OCI-LY1 (cell line): ENCODE data around the gene CCDC192.

Experiments
- H2AFZ ChIP-seq: fragments of 200-600 bp; sonication (generic), shearing (Covaris generic); 2 replicates; pipeline ENCODE4 v1.6.0; 2014; ENCODE audit warnings: antibody characterized with exemption, mild to moderate bottlenecking, low read length
- H3F3A ChIP-seq: fragments of 200-600 bp; sonication (generic), shearing (Covaris generic); 2 replicates; pipeline ENCODE4 v1.6.0; 2014; ENCODE audit warnings: mild to moderate bottlenecking, antibody characterized with exemption, low read length, moderate library complexity; ENCODE audit not compliant: insufficient read depth
- H3K27ac ChIP-seq: fragments of 200-600 bp; sonication (generic); 2 replicates; pipeline ENCODE4 v1.5.1; 2014; ENCODE audit warnings: low read length, mixed run types, mild to moderate bottlenecking, low read depth; ENCODE audit not compliant: poor library complexity, severe bottlenecking
- H3K27me3 ChIP-seq: fragments of 200-600 bp; sonication (generic); 2 replicates; pipeline ENCODE4 v1.6.0; 2014; ENCODE audit warnings: antibody characterized with exemption, mild to moderate bottlenecking, low read length, moderate library complexity; ENCODE audit not compliant: insufficient read depth
- H3K36me3 ChIP-seq: fragments of 200-600 bp; sonication (generic); 2 replicates; pipeline ENCODE4 v1.6.1; 2014; ENCODE audit warnings: mild to moderate bottlenecking, antibody characterized with exemption, low read length, moderate library complexity, mixed read lengths; ENCODE audit not compliant: insufficient read depth
- H3K4me1 ChIP-seq: fragments of 200-600 bp; sonication (generic); 2 replicates; pipeline ENCODE4 v1.5.1; 2014; ENCODE audit warnings: mild to moderate bottlenecking, low read length, moderate library complexity; ENCODE audit not compliant: insufficient read depth, severe bottlenecking
- H3K4me2 ChIP-seq: fragments of 200-600 bp; sonication (generic), shearing (Covaris generic); 2 replicates; pipeline ENCODE4 v1.6.1; 2014; ENCODE audit warnings: low read length
- H3K4me3 ChIP-seq: fragments of 200-600 bp; sonication (generic); 2 replicates; pipeline ENCODE4 v1.5.1; 2014; ENCODE audit warnings: low read length, low read depth, mild to moderate bottlenecking, mixed read lengths; ENCODE audit not compliant: poor library complexity, severe bottlenecking
- H3K79me2 ChIP-seq: fragments of 200-600 bp; shearing (Covaris generic); 2 replicates; pipeline ENCODE4 v1.6.1; 2016; ENCODE audit warnings: mixed run types, low read length, mixed read lengths; ENCODE audit not compliant: insufficient read depth
- H3K9ac ChIP-seq: fragments of 200-600 bp; sonication (generic), shearing (Covaris generic); 2 replicates; pipeline ENCODE4 v1.6.1; 2014; ENCODE audit warnings: mild to moderate bottlenecking, low read length, mixed read lengths
- H3K9me2 ChIP-seq: fragments of 200-600 bp; sonication (generic), shearing (Covaris generic); 2 replicates; pipeline ENCODE4 v1.6.1; 2014; ENCODE audit warnings: low read depth, mild to moderate bottlenecking, low read length, mixed read lengths
- H3K9me3 ChIP-seq: fragments of 200-600 bp; shearing (Covaris generic); 2 replicates; pipeline ENCODE4 v1.6.1; 2014; ENCODE audit warnings: low read length, mixed read lengths
- H4K20me1 ChIP-seq: fragments of 200-600 bp; sonication (generic), shearing (Covaris generic); 2 replicates; pipeline ENCODE4 v1.6.0; 2016; ENCODE audit warnings: mild to moderate bottlenecking, low read length; ENCODE audit not compliant: insufficient read depth
- CTCF ChIP-seq: fragments of 200-600 bp; sonication (generic), shearing (Covaris generic); IDR thresholded peaks from 2 replicates; pipeline ENCODE4 v1.5.1; 2017; ENCODE audit warnings: mild to moderate bottlenecking, antibody characterized with exemption, low read length, moderate library complexity, mixed read lengths
- EZH2 ChIP-seq: fragments of 200-600 bp; sonication (generic), shearing (Covaris generic); IDR thresholded peaks from 2 replicates; pipeline ENCODE4 v1.8.0; 2017; ENCODE audit warnings: borderline replicate concordance, mixed run types, mild to moderate bottlenecking, antibody characterized with exemption, low read length, moderate library complexity, mixed read lengths

CCDC192 gene

GRCh38 chr5:127810017-127810416 is 106.8 kb downstream of the CCDC192 start:
- Histone ChIP-seq H3K9ac (no peak overlapping the region), H2AFZ (no peak overlapping the region), H3K36me3 (no peaks in the 10 kb centered on the region), H3K27me3 (no peaks in the 10 kb centered on the region), H3K4me3 (no peak overlapping the region), H3K9me2 (no peaks in the 10 kb centered on the region), H3K27ac (no peak overlapping the region), H3K79me2 (no peaks in the 10 kb centered on the region), H4K20me1 (no peaks in the 10 kb centered on the region), H3K4me1 (peaks cover 5% of the 10 kb centered on the region), H3F3A (no peaks in the 10 kb centered on the region), H3K9me3 (no peaks in the 10 kb centered on the region), H3K4me2 (no peak overlapping the region)
- TF ChIP-seq EZH2 (no peak), CTCF (no peak)

GRCh38 chr5:127810707-127811490 is 107.7 kb downstream of the CCDC192 start:
- TF ChIP-seq CTCF (no peak), EZH2 (no peak)
- Histone ChIP-seq H3F3A (no peaks in the 10 kb centered on the region), H3K4me1 (peaks cover 5% of the 10 kb centered on the region), H3K9me2 (no peaks in the 10 kb centered on the region), H3K36me3 (no peaks in the 10 kb centered on the region), H3K79me2 (no peaks in the 10 kb centered on the region), H3K9ac (no peak overlapping the region), H3K27me3 (no peaks in the 10 kb centered on the region), H4K20me1 (no peaks in the 10 kb centered on the region), H3K4me3 (no peak overlapping the region), H3K27ac (no peak overlapping the region), H3K4me2 (no peak overlapping the region), H2AFZ (no peak overlapping the region), H3K9me3 (no peaks in the 10 kb centered on the region)

- H3K9me2 ChIP-seq = no peaks in the 10 kb centered on the region
- H3F3A ChIP-seq = no peaks in the 10 kb centered on the region
- H3K79me2 ChIP-seq = no peaks in the 10 kb centered on the region
- no peak overlapping the region for H2AFZ ChIP-seq
- no peak overlapping the region for H3K9ac ChIP-seq
- no peak overlapping the region for H3K4me3 ChIP-seq
- no peak for TF ChIP-seq CTCF
- TF ChIP-seq EZH2 = no peak
- peaks cover 5% of the 10 kb centered on the region for H3K4me1 ChIP-seq
- no peaks in the 10 kb centered on the region for H4K20me1 ChIP-seq
- no peak overlapping the region for H3K4me2 ChIP-seq
- H3K27me3 ChIP-seq = no peaks in the 10 kb centered on the region
- no peaks in the 10 kb centered on the region for H3K9me3 ChIP-seq
- H3K36me3 ChIP-seq = no peaks in the 10 kb centered on the region
- H3K27ac ChIP-seq = no peak overlapping the region
These were observed 109.4 kb downstream of the CCDC192 start for GRCh38 chr5:127812570-127812969.
